GM21515 (cell line): ENCODE results near the gene DUSP15.
"Not testable (repeated sequence)": the region's sequence is repeated elsewhere in the genome, so short reads cannot be mapped to it uniquely, and the experiment has no call there.

Experiments
- ATAC-seq: cut with Tn5 transposase; IDR thresholded peaks from one replicate; pipeline ENCODE4 v1.9.1; 2021; ENCODE audit not compliant: unreplicated experiment

DUSP15 gene

GRCh38 chr20:31824125-31824485, 46.2 kb downstream of the DUSP15 start:
- ATAC-seq, result no peak

GRCh38 chr20:31823360-31824124, 46.8 kb downstream of the DUSP15 start:
- no peak for ATAC-seq

GRCh38 chr20:31822421-31823330, 47.7 kb downstream of the DUSP15 start:
- ATAC-seq, result no peak

- no peak for ATAC-seq
These were observed 48.9 kb downstream of the DUSP15 start for GRCh38 chr20:31821427-31821826.

GRCh38 chr20:31820228-31820627, 50.1 kb downstream of the DUSP15 start:
- ATAC-seq, result no peak

GRCh38 chr20:31819083-31819784, 51.1 kb downstream of the DUSP15 start, which contains the start of gene MYLK2:
Gene MYLK2, plus strand, starts transcription at chr20:31819356. Its CDS starts 225 bp downstream, at chr20:31819581.
- ATAC-seq, result no peak

GRCh38 chr20:31818376-31818908, 51.9 kb downstream of the DUSP15 start:
- no peak for ATAC-seq

- ATAC-seq, result no peak
These were observed 52.9 kb downstream of the DUSP15 start for GRCh38 chr20:31817461-31817860.

- no peak for ATAC-seq
These were observed 54.1 kb downstream of the DUSP15 start for GRCh38 chr20:31816221-31816620.

GRCh38 chr20:31815408-31816188, 54.7 kb downstream of the DUSP15 start:
- no peak for ATAC-seq

GRCh38 chr20:31814142-31814541, 56.2 kb downstream of the DUSP15 start:
- ATAC-seq, result not testable (repeated sequence)

- ATAC-seq, result no peak
These were observed 56.7 kb downstream of the DUSP15 start for GRCh38 chr20:31813611-31814010.

GRCh38 chr20:31811796-31812728, 58.3 kb downstream of the DUSP15 start:
- no peak for ATAC-seq

- no peak for ATAC-seq
These were observed 59.1 kb downstream of the DUSP15 start for GRCh38 chr20:31811198-31811597.
